ENCODE data around the gene HOXD8.

- TF ChIP-seq CTCF (IDR thresholded peaks at IDR 0.05) (no peak), POLR2A (IDR thresholded peaks at IDR 0.05) (no peak), POLR2AphosphoS5 (IDR thresholded peaks at IDR 0.05) (no peak)
Observed at GRCh38 chr2:176093145-176093897, 36.2 kb upstream of the HOXD8 start.

Data from suprapubic skin (tissue), 4 donors.